GM19324 (cell line): ENCODE results near the gene IPO11.
A peak's percentile ranks its signal among the peaks of the same experiment; 100 is the strongest.

Experiments
- ATAC-seq: cut with Tn5 transposase; IDR thresholded peaks from one replicate; pipeline ENCODE4 v1.9.1; 2021; ENCODE audit warnings: mild to moderate bottlenecking, moderate library complexity; ENCODE audit not compliant: unreplicated experiment, low FRiP score

Gene IPO11

DNA sequence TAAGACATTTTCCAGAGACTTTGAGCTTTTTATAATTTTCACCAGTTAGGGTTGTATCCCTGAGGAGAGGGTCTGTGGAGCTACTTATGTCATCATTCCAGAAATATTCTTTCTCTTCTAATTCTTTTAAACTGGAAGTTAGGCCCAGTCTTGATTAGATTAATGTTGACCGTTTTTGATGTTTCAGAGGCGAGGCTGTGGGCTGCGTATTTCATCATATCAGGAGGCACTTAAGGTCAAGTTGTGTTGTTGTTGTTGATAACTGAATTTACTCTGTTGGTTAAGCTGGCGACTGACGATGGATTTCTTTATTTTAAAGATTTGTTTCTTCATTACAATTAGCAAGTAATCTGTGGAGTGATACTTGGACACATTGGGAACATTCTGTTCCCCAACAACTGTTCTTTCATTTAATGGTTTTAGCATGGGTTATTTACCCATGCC, 20.1 kb downstream of the IPO11 start:
- ATAC-seq: no peak

GRCh38 chr5:62448528-62448927, 36.0 kb downstream of the IPO11 start:
- no peak for ATAC-seq

- ATAC-seq: no peak
Observed at GRCh38 chr5:62450259-62450658, 37.7 kb downstream of the IPO11 start.

GRCh38 chr5:62457071-62457470, 44.5 kb downstream of the IPO11 start:
- ATAC-seq: no peak

DNA sequence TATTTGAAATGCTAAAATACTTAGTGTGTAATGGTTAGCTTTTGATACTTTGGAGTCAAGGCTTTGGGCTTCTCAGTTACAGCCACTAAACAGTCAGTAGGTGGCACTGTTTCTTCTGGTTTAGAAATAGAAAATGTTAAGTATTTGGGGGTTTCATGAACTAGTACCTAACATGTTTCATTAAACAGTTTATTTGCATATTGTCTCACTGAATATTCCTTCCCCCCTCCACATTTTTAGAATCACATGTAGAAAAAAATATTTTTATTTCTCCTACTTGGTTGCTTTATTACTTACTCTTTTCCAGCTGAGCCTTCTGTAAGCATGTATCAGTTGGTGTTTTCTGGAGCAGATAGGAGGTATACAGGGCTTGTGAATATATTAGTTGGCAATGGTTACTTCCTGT, 48.0 kb downstream of the IPO11 start:
- peak; percentile 72 for ATAC-seq

GRCh38 chr5:62461561-62461960, 49.0 kb downstream of the IPO11 start:
- ATAC-seq: no peak

DNA sequence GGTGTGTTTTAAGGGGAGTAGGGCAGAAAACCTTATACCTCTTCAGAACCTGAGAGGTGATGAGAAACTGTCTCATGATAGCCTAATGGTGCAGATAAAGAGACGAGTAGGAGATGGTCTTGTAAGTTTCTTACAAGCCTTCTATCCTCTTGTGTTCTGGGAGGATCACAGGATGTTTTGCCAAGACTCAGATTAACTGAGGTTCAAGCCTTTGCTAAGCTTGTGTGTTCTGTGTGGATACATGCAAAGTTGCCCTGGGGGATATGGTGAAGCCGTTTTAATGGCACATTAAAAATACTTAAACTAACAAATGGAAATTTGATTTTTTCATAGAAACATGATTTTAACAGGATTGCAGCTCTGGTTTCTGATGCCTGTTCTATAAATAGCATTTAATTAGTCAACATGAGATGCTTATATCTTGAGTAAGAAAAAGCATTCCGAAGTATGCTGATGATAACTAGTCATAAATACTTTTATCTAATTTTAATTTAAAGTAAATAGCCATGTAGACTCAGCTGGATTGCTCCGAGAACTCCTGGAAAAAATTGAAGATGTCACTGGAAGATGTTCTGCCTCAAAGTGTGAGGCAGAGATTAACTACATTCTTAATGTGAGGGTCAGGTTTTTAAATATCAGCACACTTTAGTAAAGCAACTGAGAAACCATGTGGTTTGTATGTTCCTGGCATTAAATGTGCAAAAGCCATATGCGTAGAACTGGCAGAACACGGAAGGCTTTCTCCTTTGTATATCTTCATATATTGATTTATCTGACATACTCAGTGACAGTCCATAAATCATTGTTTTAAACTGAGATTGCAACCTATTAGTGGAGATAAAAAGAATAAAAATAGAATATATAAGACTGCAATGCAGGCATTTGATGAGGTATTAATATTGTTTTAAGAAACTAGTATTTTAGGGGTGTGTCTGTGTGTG, 53.7 kb downstream of the IPO11 start:
- no peak for ATAC-seq

DNA sequence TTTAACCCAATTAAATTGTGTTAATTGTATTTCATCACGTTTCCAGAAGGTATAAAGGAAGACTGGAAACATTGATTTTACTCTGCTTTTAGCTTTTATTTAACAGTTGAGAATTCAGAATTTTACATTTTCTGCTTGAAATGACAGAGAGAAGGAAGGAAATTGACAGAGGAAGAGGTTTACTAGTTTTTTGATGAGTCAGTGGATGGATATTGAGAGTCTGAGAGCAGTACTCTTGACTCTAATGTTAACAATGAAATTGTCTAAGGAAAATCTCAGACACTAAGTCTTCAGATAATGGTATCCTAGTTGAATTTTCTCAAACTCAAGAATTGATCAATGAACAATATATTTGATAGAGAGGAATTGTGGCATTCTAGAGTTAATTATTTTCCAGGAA, 60.6 kb downstream of the IPO11 start:
- ATAC-seq: no peak

DNA sequence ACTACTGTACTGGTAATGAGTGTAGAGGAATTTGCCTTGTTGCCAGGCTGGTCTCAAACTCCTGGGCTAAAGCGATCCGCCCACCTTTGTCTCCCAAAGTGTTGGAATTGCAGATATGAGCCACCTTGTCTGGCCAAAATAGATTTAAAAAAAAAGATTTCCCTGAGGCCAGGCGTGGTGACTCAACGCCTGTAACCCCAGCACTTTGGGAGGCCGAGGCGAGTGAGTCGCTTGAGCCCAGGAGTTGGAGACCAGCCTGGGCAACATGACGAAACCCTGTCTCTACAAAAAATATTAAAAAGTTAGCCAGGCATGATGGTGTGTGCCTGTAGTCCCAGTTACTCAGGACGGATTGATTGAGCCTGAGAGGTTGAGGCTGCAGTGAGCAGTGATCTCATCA, 62.5 kb downstream of the IPO11 start:
- no peak for ATAC-seq

GRCh38 chr5:62477801-62478200, 65.2 kb downstream of the IPO11 start:
- no peak for ATAC-seq

DNA sequence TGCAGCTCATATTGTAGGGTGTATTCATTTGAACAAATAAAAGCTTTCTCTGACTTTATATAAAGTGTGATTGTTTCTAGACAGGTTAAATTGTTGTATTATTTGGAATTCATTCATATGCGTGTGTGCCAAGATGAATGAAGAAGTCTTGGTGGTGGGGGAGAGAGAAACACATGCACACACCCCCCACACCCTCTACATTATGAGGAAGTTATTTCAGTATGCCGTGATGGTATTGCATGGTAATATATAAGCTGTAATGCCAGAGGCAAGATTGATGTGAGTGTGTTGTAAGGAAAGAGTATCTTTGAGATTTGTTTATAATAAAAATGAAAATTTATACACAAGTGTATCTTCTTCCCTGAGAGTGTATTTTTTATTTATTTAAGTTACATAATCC, 71.0 kb downstream of the IPO11 start:
- ATAC-seq: no peak

DNA sequence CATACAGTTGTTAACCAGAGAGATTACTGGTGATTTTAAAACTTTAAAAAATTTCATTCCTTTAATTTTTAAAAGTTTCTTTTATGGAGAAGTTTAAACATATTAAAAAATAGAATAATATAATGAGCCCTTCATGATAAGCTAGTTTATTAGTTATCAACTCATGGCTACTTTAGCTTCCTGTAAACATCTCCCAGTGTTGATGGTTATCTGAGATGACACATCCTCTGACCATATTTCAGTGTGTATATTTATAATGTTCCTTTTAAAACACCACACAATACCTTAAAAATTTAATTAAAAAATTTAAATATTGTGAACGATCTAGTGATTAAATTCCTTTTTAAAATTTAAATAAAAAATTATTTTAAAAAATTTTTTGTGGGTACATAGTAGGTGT, 74.1 kb downstream of the IPO11 start:
- ATAC-seq: no peak

DNA sequence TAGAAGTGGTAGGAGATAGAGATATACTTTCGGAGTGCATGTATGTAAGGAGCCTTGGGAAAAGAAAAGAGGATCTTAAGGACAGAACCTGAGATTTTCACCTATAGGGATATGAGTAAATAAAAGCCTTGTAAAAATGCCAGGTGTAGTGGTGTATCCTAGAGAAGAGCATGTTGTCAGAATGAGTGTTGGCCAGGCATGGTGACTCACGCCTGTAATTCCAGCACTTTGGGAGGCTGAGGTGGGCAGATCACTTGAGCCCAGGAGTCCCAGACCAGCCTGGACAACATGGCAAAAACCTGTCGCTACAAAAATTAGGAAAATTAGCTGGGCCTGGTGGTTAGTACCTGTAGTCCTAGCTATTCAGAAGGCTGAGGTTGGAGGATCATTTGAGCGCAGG, 76.0 kb downstream of the IPO11 start:
- no peak for ATAC-seq

- ATAC-seq: no peak
Observed at GRCh38 chr5:62489471-62489870, 76.9 kb downstream of the IPO11 start.

- no peak for ATAC-seq
Observed at GRCh38 chr5:62494772-62495171, 82.2 kb downstream of the IPO11 start.

DNA sequence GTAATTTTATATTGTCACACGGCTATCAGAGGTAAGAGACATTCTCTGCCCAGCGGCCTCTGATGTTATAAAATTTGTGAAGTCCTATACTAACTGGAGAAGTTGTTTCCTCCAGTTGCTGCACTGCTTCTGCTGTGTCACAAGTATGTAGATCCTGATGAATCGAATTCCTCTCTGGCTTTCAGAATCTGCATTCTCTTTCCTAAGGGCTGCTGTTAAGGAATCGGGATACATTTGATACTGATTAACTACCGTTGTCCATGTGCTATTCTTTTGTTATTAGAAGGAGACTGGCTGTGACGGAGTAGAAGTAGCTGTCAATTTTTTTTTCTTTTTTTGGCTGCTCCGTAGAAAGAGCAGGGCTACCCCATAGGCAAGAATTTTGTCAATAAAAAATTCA, 84.3 kb downstream of the IPO11 start:
- no peak for ATAC-seq

DNA sequence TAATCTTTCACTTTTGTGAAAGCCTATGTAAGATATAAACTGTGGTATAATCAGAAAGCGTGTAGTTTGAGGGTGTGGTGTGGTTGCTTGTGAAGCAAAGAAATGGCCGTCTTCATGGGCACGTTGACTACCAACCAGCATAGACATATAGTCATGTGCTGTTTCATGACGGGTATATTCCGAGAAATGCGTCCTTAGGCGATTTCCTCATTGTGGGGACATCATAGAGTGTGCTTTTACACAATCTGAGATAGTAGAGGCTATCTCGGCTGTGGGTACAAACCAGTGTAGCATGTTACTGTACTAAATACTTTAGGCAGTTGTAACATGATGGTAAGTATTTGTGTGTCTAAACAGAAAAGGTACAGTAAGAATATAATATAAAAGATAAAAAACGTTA, 86.4 kb downstream of the IPO11 start:
- ATAC-seq: no peak

DNA sequence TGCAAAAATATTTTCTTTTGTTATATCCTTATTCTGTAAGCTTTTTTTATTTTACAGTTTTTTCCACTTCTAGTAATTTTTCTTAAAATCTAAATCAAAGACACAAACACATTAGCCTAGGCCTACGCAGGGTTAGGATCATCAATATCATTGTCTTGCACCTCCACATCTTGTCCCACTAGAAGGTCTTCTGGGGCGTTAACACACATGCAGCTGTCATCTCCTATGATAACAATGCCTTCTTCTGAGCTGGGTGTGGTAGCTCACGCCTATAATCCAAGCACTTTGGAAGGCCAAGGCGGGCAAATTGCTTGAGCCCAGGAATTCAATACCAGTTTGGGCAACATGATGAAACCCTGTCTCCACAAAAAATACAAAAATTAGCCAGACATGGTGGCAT, 87.2 kb downstream of the IPO11 start:
- no peak for ATAC-seq

DNA sequence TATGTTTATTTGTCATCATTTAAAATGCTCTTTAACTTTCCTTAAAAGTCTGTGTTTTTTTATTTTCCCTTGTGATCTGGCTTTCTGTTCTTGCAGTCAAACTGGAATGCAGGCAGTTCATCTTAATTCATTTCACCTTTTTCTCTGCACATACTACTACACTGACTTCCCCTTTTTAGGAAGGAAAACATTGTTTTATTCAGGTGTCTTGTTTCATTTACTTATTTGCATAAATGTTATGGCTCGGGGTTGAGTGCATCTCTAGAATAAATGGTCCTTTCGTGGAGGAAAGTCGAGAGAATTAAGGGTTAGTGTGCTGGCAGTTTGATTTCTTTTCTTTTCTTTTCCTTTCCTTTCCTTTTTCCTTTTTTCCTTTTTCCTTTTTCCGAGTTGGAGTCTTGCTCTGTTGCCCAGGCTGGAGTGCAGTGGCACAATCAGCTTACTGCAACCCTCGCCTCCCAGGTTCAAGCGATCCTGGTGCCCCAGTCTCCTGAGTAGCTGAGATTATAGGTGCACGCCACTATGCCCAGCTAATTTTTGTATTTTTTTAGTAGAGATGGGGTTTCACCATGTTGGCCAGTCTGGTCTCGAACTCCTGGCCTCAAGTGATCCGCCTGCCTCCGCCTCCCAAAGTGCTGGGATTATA, 90.0 kb downstream of the IPO11 start:
- ATAC-seq: no peak

GRCh38 chr5:62504129-62504528, 91.6 kb downstream of the IPO11 start:
- ATAC-seq: no peak

DNA sequence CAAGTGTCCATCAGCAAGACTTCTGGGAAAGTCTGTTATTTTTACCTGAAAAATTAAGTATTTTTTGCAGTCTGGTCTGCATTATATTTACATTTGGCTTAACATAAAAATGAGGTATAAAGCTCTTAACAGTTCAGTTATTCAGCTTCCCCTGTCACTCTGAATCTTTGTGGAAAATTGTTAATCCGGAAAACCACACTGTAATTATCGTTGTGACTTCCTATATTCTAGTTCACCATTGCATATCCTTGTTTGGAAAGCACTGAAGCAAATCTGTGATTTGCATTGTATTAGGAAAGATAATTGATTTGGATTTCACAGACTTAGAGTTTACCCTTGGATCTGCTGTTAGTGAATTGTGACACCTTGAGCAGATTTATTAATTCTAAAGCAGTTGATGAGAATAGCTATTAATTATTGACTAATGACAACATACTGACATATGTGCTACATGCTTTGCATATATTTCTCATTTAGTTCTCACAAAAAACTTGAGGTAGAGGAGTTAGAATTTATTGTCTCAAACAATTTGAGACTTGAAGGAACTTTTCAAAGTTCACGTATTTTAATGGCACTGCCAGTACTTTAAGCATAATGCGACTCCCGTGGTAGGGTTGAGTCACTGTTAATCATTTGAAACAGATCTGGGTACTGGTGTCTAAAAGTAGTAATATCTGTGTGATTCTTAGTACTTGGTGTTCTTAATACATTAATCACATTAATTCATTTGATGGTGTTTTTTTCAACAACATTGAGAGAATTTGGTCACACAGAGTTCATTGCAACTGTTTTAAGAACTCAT, 94.3 kb downstream of the IPO11 start:
- no peak for ATAC-seq
